Pericardium fibroblast (primary cell): ENCODE results near the gene XAGE1B. TPM values are rescaled to one million over a fixed set of nuclear protein-coding genes. Genes with fewer than 3 reads are reported as not detected.

ENCODE experiments used
- total RNA-seq: library from RNA; depleted of rRNA; stranded (reverse); fragments of >200 nt; gene quantifications from 2 replicates; pipeline ENCODE4 v1.2.3, GENCODE V29; 2015

The XAGE1B gene, protein sequence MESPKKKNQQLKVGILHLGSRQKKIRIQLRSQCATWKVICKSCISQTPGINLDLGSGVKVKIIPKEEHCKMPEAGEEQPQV
- total RNA-seq = not detected in 2 replicates

DNA sequence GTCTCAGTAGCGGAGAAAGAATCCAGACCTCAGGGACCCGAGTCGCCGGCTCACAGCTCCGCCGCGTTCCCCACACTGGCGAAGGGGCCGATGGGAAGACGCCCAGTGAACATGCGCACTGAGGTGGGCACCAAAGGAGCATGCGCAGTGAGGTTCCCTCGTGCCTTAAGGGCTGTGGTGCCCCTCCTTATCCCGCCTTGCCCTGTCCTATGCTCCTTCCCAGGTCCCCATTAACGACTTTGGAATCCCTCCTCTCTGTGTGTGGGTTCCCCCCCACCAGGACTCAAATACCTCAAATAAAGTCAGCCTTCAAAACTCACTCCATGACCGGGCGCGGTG, at the start of gene XAGE1B:
TSS of gene XAGE1B (minus strand) at position 77 of the 339 bp plus-strand sequence. CDS start 1,536 bp downstream, outside the sequence.

DNA sequence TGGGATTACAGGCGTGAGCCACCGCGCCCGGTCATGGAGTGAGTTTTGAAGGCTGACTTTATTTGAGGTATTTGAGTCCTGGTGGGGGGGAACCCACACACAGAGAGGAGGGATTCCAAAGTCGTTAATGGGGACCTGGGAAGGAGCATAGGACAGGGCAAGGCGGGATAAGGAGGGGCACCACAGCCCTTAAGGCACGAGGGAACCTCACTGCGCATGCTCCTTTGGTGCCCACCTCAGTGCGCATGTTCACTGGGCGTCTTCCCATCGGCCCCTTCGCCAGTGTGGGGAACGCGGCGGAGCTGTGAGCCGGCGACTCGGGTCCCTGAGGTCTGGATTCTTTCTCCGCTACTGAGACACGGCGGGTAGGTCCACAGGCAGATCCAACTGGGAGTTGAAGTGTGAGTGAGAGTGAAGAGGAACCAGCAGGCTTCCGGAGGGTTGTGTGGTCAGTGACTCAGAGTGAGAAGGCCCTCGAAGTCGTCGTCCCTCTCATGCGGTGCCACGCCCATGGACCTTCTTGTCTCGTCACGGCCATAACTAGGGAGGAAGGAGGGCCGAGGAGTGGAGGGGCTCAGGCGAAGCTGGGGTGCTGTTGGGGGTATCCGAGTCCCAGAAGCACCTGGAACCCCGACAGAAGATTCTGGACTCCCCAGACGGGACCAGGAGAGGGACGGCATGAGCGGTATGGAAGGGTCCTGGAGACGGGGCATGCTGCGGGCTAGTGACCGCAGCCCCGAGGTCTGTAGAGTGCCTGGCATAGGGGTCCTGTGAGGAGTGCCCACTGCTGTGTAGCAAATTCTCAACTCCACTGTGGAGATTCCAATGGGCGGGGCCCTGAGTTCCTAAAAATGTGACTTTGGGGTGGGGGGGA, 21.1 kb downstream of the XAGE1B start, which contains the start of gene XAGE1A:
TSS of gene XAGE1A (plus strand) at position 264 of the 874 bp plus-strand sequence. CDS start 1,554 bp downstream, outside the sequence.

Other genes with a start within 250 kb of the XAGE1B start
- gene XAGE2, start 148.0 kb downstream of the XAGE1B start, total RNA-seq = not detected in 2 replicates
- gene XAGE1A, start 21.3 kb downstream of the XAGE1B start, total RNA-seq = not detected in 2 replicates
- gene SSX7, start 137.8 kb upstream of the XAGE1B start, total RNA-seq = not detected in 2 replicates
- gene SSX2, start 190.1 kb upstream of the XAGE1B start, total RNA-seq = not detected in 2 replicates
- not detected in 2 replicates for gene SSX2B, start 234.2 kb upstream of the XAGE1B start, total RNA-seq